GM19463 (cell line): ENCODE data around the gene MOB1A.

ENCODE experiments used
- ATAC-seq: cut with Tn5 transposase; IDR thresholded peaks from one replicate; pipeline ENCODE4 v1.9.1; 2021; ENCODE audit warnings: mild to moderate bottlenecking, moderate library complexity; ENCODE audit not compliant: unreplicated experiment

Gene MOB1A

GRCh38 chr2:74109551-74109950, 69.1 kb downstream of the MOB1A start:
- ATAC-seq = no peak

DNA sequence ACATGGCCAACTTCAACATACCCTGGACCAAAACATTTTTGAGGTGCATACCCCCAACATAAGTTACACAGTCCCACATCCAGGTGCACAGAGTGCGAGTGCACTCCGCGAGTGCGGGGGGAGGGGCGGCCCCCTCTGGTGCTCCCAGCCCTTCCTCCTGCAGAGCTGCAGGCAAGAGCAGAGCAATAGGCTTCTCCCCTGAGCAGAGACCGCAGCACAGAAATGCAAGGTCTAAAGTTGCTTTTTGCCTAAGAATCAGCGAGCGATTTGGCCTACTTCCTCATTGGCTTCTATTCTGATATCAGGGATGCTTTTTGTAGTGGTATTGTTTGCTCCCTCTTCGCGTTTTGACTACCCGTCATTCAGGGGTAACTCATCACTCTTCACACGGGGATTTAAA, 71.6 kb downstream of the MOB1A start:
- ATAC-seq = no peak

DNA sequence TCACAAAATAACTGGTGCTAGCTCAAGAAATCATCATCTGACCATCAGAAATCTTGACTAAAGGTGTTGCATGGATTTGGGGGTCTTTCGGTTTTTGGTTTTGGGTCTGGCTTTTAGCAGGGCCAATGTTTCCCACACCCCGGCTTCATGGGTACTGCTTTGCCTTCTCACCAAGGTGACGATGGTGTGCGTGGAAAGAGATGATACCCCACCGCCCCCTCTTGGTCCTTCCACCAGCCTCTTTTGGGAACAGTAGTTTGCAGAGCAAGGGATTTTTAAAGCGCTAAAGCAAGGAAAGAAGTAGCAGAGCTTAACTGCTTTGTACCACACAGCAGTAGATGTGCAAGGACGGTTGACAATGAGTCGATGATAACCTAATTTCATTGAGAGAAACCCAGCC, 73.3 kb downstream of the MOB1A start:
- no peak for ATAC-seq

GRCh38 chr2:74104839-74105238, 73.8 kb downstream of the MOB1A start:
- no peak for ATAC-seq

DNA sequence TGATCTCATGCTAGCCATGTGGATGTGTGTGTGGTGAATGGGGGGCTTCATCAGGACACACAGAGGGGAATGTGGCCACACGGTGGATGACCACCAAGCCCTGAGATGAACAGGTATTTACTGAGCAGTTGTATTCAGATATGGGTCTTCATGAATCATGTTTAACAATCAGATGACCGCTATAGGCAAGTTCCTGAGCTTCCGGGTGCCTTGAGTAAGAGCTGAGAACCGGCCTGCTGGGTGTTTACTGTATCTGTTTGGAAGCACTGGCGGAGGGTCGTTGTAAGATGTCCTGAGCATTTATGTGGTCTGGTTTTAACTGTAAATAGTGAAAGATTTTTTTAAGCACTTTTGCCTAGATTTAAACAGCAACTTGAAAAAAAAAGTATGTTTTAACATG, 74.9 kb downstream of the MOB1A start:
- ATAC-seq = no peak
